Pulmonary artery endothelial cell (primary cell): Measurements from ENCODE around the gene FMN1. TPM values are rescaled to one million over a fixed set of nuclear protein-coding genes. Genes with fewer than 3 reads are reported as not detected.

Experiments
- DNase-seq: peaks from one replicate; pipeline ENCODE4 v3.0.0-alpha.2; 2011; ENCODE audit warnings: low read depth, low spot score
- total RNA-seq: library from RNA; depleted of rRNA; stranded (reverse); fragments of >200 nt; gene quantifications from 2 replicates; pipeline ENCODE4 v1.2.3, GENCODE V29; 2014

FMN1 gene
- total RNA-seq, 1 donor from 2014 or later: under 0.01 TPM

DNA sequence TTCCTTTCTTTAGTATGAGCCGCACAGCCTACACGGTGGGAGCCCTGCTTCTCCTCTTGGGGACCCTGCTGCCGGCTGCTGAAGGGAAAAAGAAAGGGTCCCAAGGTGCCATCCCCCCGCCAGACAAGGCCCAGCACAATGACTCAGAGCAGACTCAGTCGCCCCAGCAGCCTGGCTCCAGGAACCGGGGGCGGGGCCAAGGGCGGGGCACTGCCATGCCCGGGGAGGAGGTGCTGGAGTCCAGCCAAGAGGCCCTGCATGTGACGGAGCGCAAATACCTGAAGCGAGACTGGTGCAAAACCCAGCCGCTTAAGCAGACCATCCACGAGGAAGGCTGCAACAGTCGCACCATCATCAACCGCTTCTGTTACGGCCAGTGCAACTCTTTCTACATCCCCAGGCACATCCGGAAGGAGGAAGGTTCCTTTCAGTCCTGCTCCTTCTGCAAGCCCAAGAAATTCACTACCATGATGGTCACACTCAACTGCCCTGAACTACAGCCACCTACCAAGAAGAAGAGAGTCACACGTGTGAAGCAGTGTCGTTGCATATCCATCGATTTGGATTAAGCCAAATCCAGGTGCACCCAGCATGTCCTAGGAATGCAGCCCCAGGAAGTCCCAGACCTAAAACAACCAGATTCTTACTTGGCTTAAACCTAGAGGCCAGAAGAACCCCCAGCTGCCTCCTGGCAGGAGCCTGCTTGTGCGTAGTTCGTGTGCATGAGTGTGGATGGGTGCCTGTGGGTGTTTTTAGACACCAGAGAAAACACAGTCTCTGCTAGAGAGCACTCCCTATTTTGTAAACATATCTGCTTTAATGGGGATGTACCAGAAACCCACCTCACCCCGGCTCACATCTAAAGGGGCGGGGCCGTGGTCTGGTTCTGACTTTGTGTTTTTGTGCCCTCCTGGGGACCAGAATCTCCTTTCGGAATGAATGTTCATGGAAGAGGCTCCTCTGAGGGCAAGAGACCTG lies 463.5 kb downstream of the FMN1 start:
- DNase-seq: no peak

DNA sequence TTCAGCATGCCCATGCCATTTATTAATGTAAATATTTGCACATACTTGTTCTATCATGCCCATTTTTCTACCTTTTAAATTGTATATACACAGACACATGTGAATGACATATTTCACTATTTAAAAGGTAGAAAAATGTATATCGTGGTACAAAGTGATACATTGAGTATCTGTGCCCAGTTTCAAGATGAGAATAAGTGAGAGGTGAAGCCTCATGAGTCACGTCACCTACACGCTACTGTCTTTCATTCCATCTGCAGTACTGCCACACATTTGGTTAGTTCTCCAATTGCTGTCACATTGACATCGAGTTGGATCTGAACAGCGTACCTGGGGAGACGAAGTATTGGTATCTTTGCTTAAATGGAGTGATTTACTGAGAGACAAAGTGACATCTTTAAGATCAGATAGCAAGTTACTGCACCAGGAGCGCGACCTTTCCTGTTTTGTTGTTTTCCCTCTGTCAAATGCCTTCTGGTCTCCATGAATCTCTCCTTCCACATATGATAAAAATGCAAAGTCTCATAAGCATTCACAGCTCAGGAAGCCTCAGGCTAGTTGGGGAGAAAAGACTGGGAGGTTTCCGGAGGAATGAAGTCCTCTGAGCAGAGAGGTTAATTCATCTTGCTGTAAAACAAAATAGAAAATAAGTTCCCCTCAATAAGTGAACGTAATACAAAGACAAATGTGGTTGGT lies 464.7 kb downstream of the FMN1 start:
- DNase-seq: no peak

DNA sequence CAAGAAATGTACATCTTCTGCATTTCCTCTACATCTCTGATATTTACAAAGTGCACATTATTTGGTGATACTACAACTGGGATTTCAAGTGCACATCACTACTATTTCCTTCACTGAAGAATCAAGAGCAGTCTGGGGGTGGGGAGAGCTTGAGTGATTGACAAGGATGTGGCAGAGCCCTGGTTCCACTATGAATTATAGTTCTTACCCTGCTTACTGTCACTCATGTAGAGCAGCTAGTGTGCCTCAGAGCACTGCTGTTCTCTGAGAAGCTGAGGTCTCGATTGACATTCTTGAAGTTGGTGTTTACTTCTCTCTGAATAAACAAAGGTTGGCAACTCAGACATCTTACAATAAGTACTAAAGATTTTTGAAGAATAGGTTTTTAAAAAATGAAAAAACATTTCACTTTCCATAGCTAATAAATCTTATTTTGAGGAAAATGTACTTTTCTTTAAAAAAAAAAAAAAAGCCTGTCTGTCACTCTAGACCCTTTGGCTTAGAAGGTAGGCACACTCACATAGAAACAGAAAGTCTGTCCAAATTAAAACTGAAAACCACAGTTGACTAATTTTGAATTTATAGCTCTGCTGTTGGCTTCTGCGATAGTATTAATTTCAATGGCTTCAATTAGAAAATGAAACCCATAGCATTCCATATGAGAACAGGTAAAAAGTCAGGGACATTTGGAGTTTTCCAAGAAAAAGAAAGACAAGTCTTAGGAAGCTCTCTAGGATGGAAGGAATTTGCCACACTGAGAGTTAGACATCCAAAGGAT lies 471.2 kb downstream of the FMN1 start:
- no peak for DNase-seq

DNA sequence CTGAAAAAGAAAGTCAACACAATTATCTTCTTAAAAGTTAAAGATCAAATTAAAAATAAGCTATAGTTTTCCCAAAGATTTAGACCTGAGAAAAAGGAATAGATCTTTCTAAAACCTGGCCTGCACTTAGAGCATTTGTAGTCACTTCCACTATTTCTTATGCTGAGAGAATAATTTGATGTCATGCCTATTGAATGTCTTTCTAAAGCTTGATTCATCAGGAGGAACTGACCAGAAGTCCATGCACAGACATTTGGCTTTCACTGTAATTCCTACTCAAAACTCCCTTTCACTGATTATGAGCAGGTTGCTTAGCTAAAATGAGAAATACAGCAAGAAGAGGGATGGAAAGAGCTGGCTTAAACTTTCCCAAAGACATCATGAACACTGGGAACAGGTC lies 472.4 kb downstream of the FMN1 start:
- no peak for DNase-seq

DNA sequence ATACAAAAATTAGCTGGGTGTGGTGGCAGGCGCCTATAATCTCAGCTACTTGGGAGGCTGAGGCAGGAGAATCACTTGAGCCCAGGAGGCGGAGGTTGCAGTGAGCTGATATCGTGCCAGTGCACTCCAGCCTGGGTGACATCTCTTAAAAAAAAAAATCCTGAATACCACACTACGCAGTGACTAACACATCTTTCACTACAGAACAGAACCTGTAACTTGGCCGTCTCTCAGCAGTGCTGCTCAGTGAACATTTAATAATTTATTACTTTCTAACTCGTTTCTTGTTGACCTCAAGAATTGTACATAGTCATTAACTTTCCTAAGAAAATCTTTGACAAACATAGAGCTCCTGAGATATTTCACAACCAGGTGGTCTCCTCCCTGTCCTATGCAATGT lies 472.9 kb downstream of the FMN1 start:
- DNase-seq: no peak

DNA sequence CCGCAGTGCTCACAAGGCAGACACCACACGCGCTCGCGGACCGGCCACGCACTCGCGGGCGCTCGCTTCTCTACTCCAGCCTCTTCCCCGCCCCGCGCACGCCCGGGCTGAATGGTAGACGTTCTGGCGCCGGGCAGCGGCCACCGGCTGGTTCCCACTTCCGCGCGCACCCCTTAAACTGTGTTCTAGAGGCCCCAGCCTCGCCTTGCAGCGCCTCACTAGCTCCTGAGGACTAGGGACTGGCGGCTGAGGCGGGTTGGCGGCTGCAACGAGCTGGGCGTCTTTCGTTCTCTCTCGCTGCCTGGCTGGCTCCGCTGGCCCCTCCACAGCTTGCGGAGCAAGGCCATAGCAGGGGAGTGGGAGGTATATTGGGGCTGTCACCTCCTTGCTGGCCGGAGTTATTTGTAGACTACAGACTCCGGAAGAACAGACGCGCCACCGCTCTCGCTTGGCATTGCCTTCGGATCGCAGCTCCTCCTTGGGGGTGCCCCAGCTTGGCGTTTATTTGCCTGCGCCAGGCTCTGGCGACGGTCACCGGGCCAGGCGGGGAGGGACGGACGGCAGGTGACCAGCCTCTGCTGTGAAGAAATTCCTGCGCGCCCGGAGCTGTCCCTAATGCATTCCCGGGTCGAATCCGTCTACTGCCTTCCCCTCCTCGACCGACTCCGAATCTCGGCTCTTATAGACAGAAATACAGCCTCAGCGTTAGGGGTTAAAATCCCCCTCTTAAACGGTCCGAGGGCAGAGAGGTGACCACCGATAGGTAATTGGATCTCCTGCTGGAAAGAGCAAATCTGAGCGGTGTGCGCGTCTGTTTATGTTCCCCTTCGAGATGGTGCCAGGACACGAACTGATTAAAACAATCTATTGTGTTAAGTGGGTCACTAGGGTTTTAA lies 475.4 kb downstream of the FMN1 start:
- no peak for DNase-seq

DNA sequence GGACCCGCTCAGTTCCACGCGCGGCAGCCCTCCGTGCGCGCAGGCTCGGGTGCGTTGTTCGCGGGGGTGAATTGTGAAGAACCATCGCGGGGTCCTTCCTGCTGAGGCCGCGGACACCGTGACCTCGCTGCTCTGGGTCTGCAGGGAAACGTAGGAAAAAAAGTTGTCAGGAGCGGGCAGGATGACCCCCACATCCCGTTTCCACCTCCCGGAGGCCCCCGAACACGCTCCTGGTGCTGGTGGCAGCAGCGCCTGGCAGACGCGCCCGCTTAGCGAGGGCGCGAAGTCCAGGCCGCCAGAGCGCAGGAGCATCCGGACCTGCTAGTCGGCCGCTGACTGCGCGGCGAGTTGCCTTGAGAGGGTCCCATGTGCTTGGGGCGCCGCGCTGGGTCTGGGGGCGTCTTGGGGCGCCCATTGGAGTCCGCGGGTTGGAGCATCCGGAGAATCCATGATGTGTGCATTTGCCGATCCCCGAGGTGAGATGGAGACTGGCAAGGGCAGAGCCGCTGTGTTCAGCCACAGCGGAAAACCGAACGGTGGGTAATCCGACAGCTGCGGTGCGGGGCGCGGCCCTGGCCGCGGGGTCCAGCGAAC lies 476.2 kb downstream of the FMN1 start:
- DNase-seq: no peak

DNA sequence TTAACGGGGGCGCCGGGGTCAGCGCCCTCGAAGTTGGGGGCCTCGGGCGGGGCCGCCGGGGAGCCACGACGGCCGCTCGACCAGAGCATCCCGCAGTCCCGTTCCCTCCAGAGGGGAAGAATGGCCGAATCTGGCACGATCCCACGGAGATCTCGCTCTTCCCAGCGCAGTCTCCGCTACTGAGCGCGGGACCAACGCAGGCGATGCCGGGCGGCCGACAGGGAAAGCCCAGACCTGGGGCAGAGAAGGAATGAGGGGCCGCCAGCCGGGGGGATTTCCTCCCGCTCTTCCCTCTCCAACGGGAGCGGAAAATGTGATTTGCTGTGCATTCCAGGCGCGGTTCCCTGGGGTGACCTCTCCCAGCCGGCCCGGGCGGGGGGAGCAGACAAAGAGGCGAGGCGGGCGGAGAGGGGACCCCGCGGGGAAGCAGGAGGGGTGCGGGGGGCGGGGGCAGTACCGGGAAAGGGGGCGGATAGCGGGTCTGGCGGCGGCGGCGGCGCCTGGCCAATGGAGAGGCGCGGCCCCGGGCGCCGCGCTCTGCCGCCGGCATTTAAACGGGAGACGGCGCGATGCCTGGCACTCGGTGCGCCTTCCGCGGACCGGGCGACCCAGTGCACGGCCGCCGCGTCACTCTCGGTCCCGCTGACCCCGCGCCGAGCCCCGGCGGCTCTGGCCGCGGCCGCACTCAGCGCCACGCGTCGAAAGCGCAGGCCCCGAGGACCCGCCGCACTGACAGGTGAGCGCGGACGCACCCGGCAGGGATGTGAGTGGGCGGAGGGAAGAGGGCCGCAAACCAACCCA lies 476.9 kb downstream of the FMN1 start, which contains the start of gene GREM1:
TSS of gene GREM1 (plus strand) at position 579 of the 801 bp plus-strand sequence. CDS start 12,687 bp downstream, outside the sequence.
- no peak for DNase-seq

DNA sequence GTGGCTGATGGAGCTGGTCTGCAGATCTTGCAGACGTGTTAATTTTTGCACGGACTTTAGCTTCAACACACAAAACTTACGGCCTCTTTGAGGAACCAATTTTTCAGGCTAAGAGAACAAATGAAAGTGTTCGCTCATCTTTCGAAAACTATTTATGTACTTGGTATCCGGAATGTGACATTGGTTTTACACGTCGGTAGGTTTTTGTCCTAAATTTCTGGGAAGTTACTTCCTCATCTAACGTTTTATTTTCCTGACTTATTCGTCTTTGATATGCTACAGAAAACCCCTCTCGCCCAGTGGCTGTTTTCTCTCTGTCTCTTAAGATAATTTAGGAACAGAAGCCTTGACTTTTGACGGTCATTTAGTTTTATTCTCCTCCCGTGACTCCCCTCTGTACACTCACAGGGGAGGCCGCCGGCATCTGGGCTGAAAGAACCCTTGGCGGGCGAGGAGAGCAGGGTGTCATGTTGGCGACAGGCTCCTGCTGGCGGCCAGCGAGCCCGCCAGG lies 477.5 kb downstream of the FMN1 start:
- no peak for DNase-seq

DNA sequence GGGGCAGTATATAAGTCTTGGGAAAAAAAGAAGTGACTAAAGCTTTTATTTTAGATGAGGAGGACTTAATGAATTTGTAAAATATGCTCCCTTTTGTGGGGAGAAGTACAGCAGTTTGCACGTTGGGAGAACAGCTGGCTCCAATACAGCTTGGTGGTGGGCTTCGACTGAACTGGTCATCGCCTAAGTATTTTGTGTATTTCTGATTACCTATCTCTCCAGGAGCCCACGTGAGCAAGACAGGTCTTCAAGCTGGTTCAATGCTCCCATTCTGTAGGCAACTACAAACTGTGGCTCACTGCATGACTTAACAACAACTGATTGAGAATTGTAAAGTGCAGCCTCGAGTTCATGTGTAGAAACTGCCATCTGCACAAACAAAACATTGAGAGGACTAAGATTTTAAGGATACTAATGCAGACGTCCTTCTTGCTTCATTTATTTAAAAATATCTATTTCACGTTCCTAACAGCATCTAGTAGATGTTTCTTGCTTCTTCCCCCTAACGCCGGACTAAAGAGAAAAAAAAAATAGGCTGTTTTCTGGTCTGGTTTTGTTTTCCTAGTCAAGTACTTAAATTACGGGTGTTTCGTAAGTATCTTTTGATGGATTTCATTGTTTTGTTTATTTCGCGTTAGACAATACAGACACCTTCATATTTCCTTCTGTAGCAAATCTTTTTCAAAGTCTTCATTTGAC lies 478.1 kb downstream of the FMN1 start:
- DNase-seq: no peak

Other genes with a start within 250 kb of the FMN1 start
- under 0.01 TPM in 2 replicates for gene RYR3, start 116.3 kb upstream of the FMN1 start, total RNA-seq